ENCODE results near the gene GPR153. TPM values are rescaled to one million over a fixed set of nuclear protein-coding genes. Genes with fewer than 3 reads are reported as not detected.

The GPR153 gene
- total RNA-seq, 2 donors from 2014 or later: 3.2 to 7.6 TPM

- peak; percentile 67 for DNase-seq (ENCODE audit: low spot score)
- no peak overlapping the region for H3K4me3 ChIP-seq
- peaks cover 11% of the 10 kb centered on the region for H3K4me1 ChIP-seq (replicated peaks)
- intact Hi-C loops (cut with DNase I): loop anchor here (2.0 to 5.0 kb wide), 3 partner anchors 96 to 192 kb away; partner anchors contain the start of gene ACOT7
- peaks cover 33% of the 10 kb centered on the region for H3K27me3 ChIP-seq (replicated peaks; ENCODE audit: insufficient read depth)
- H3K36me3 ChIP-seq: no peaks in the 10 kb centered on the region
- TF ChIP-seq POLR2AphosphoS5 (IDR thresholded peaks at IDR 0.05): no peak
- TF ChIP-seq CTCF (IDR thresholded peaks at IDR 0.05): peak; percentile 94 to 98 (median 98)
- no peaks in the 10 kb centered on the region for H3K9me3 ChIP-seq
- WGBS: 5% methylated on average over 30 of the region's 30 CpGs
- H3K27ac ChIP-seq: no peak overlapping the region
Observed at GRCh38 chr1:6246497-6247467, 14.1 kb downstream of the GPR153 start.

- H3K27ac ChIP-seq: no peak overlapping the region
- TF ChIP-seq CTCF (IDR thresholded peaks at IDR 0.05): no peak
- peak overlapping the region in 1 of 2 donors; percentile 8 for H3K4me3 ChIP-seq
- H3K36me3 ChIP-seq: no peaks in the 10 kb centered on the region
- DNase-seq (ENCODE audit: low spot score): no peak
- intact Hi-C loops (cut with DNase I): loop anchor here (2.0 to 5.0 kb wide), 3 partner anchors 97 to 193 kb away; partner anchors contain the start of gene ACOT7
- no peaks in the 10 kb centered on the region for H3K9me3 ChIP-seq
- peaks cover 12% of the 10 kb centered on the region for H3K4me1 ChIP-seq (replicated peaks)
- WGBS: 4% methylated on average over 45 of the region's 49 CpGs
- peaks cover 38% of the 10 kb centered on the region for H3K27me3 ChIP-seq (replicated peaks; ENCODE audit: insufficient read depth)
Observed at GRCh38 chr1:6245869-6246496, 14.9 kb downstream of the GPR153 start.

GRCh38 chr1:6245086-6245868 lies 15.6 kb downstream of the GPR153 start:
- under 1% methylated on average over 79 of the region's 79 CpGs for WGBS
- Histone ChIP-seq H3K4me1 (replicated peaks) (peaks cover 12% of the 10 kb centered on the region), H3K9me3 (no peaks in the 10 kb centered on the region), H3K36me3 (no peaks in the 10 kb centered on the region), H3K4me3 (peak overlapping the region in 1 of 2 donors; percentile 8), H3K27me3 (replicated peaks; ENCODE audit: insufficient read depth) (peaks cover 33% of the 10 kb centered on the region), H3K27ac (no peak overlapping the region)
- TF ChIP-seq CTCF (IDR thresholded peaks at IDR 0.05): peak; percentile 53 to 93 (median 82)
- no peak for TF ChIP-seq POLR2A (IDR thresholded peaks at IDR 0.05)
- peak; percentile 49 for TF ChIP-seq POLR2AphosphoS5 (IDR thresholded peaks at IDR 0.05)
- DNase-seq (ENCODE audit: low spot score): peak; percentile 64
- intact Hi-C loops (cut with DNase I): loop anchor here (5.0 kb wide), 1 partner anchor 147 kb away; the partner anchor contains the start of gene ACOT7

- H3K27ac ChIP-seq: no peak overlapping the region
- H3K27me3 ChIP-seq (replicated peaks; ENCODE audit: insufficient read depth): peaks cover 32% of the 10 kb centered on the region
- H3K4me3 ChIP-seq: no peak overlapping the region
- peaks cover 12% of the 10 kb centered on the region for H3K4me1 ChIP-seq (replicated peaks)
- H3K9me3 ChIP-seq: no peaks in the 10 kb centered on the region
- 2% methylated on average over 24 of the region's 24 CpGs for WGBS
- no peak for DNase-seq (ENCODE audit: low spot score)
- no peaks in the 10 kb centered on the region for H3K36me3 ChIP-seq
- intact Hi-C loops (cut with DNase I): loop anchor here (5.0 kb wide), 3 partner anchors 37 to 192 kb away; partner anchors contain the start of genes ACOT7 and RNF207
- TF ChIP-seq CTCF (IDR thresholded peaks at IDR 0.05) (no peak), POLR2AphosphoS5 (IDR thresholded peaks at IDR 0.05) (no peak), POLR2A (IDR thresholded peaks at IDR 0.05) (no peak)
Observed at GRCh38 chr1:6244401-6245049, 16.4 kb downstream of the GPR153 start.
